Measurements from ENCODE around the gene DIAPH3.

The DIAPH3 gene

GRCh38 chr13:59954601-59955000 is 209.1 kb downstream of the DIAPH3 start:
- DNase-seq: no peak

GRCh38 chr13:59951011-59951410 is 212.7 kb downstream of the DIAPH3 start:
- DNase-seq: no peak

GRCh38 chr13:59950266-59950665 is 213.5 kb downstream of the DIAPH3 start:
- DNase-seq: no peak

GRCh38 chr13:59948686-59949085 is 215.0 kb downstream of the DIAPH3 start:
- no peak for DNase-seq

- DNase-seq: no peak
Observed at GRCh38 chr13:59946944-59947343, 216.8 kb downstream of the DIAPH3 start.

GRCh38 chr13:59931621-59932020 is 232.1 kb downstream of the DIAPH3 start:
- no peak for DNase-seq

GRCh38 chr13:59924256-59924655 is 239.5 kb downstream of the DIAPH3 start:
- DNase-seq: no peak

GRCh38 chr13:59915252-59915651 is 248.5 kb downstream of the DIAPH3 start:
- no peak for DNase-seq

- no peak for DNase-seq
Observed at GRCh38 chr13:59914556-59914955, 249.2 kb downstream of the DIAPH3 start.

GRCh38 chr13:59906413-59907049 is 257.2 kb downstream of the DIAPH3 start:
- no peak for DNase-seq

GRCh38 chr13:59901191-59901590 is 262.5 kb downstream of the DIAPH3 start:
- peak; percentile 3 for DNase-seq

- DNase-seq: no peak
Observed at GRCh38 chr13:59898066-59898465, 265.7 kb downstream of the DIAPH3 start.

- no peak for DNase-seq
Observed at GRCh38 chr13:59893266-59893665, 270.5 kb downstream of the DIAPH3 start.

GRCh38 chr13:59891053-59891452 is 272.7 kb downstream of the DIAPH3 start:
- no peak for DNase-seq

GRCh38 chr13:59890054-59890453 is 273.7 kb downstream of the DIAPH3 start:
- DNase-seq: no peak

- DNase-seq: no peak
Observed at GRCh38 chr13:59888408-59888807, 275.3 kb downstream of the DIAPH3 start.

GRCh38 chr13:59885076-59885475 is 278.7 kb downstream of the DIAPH3 start:
- no peak for DNase-seq

- no peak for DNase-seq
Observed at GRCh38 chr13:59883885-59884284, 279.8 kb downstream of the DIAPH3 start.

GRCh38 chr13:59880468-59880867 is 283.3 kb downstream of the DIAPH3 start:
- DNase-seq: no peak

GRCh38 chr13:59879281-59879680 is 284.4 kb downstream of the DIAPH3 start:
- DNase-seq: no peak

- DNase-seq: no peak
Observed at GRCh38 chr13:59877933-59878332, 285.8 kb downstream of the DIAPH3 start.

GRCh38 chr13:59874973-59875372 is 288.8 kb downstream of the DIAPH3 start:
- DNase-seq: no peak

- DNase-seq: no peak
Observed at GRCh38 chr13:59873856-59874255, 289.9 kb downstream of the DIAPH3 start.

GRCh38 chr13:59873309-59873708 is 290.4 kb downstream of the DIAPH3 start:
- no peak for DNase-seq

- no peak for DNase-seq
Observed at GRCh38 chr13:59867867-59868266, 295.9 kb downstream of the DIAPH3 start.

All from activated CD4-positive, alpha-beta T cell treated with anti-CD3 and anti-CD28 coated beads, Interleukin-2, Interleukin-6, amounts not matched to agents 100 ng/mL and 50 ng/mL, durations not matched to agents 16 hours and 8 hours (primary cell).